IMR-90 (cell line): Measurements from ENCODE around the gene TFDP2. TPM values are rescaled to one million over a fixed set of nuclear protein-coding genes. Genes with fewer than 3 reads are reported as not detected.

Experiments used
- ATAC-seq: fragments of 200-7000 bp; cut with Tn5 transposase; 2 replicates; pipeline ENCODE4 v1.9.1; 2020; ENCODE audit warnings: low read depth, mild to moderate bottlenecking, moderate library complexity
- BruUV-seq: library from RNA; stranded (reverse); fragments of 400-500 nt; replicated peaks from 2 replicates; lab custom pipeline; 2021; lab: Mats Ljungman, UMichigan
- CTCF ChIA-PET: fragments of 300-600 bp; formaldehyde crosslinking; extraction: SDS; loops from one replicate; lab custom pipeline; 2021; ENCODE audit warnings: antibody characterized with exemption; lab: Yijun Ruan, JAX
- POLR2A ChIA-PET: fragments of 300-600 bp; sonication (Branson Sonifier 250); formaldehyde crosslinking; loops from one replicate; lab custom pipeline; 2022; ENCODE audit warnings: antibody characterized with exemption; ENCODE audit not compliant: unreplicated experiment; lab: Charles Lee
- DNase-seq: peaks from one replicate; pipeline ENCODE4 v3.0.0; 2013
- H2AFZ ChIP-seq: replicated peaks from 2 replicates; pipeline ENCODE3; 2013; ENCODE audit warnings: low read length, mild to moderate bottlenecking; ENCODE audit not compliant: poor library complexity
- H2AK5ac ChIP-seq: 2 replicates; pipeline ENCODE4 v1.6.1; 2013; ENCODE audit warnings: low read depth, low read length, inconsistent platforms
- H2AK9ac ChIP-seq: replicated peaks from 2 replicates; pipeline ENCODE3; 2013; ENCODE audit warnings: mild to moderate bottlenecking, low read depth, low read length, moderate library complexity; ENCODE audit not compliant: poor library complexity
- H2BK120ac ChIP-seq: 2 replicates; pipeline ENCODE4 v1.6.1; 2013; ENCODE audit warnings: low read depth, low read length, inconsistent platforms
- H2BK15ac ChIP-seq: 3 replicates; pipeline ENCODE4 v1.6.1; 2013; ENCODE audit warnings: low read depth, low read length, inconsistent platforms
- H2BK20ac ChIP-seq: 2 replicates; pipeline ENCODE4 v1.6.1; 2013; ENCODE audit warnings: low read depth, mild to moderate bottlenecking, inconsistent platforms, low read length, moderate library complexity
- H2BK5ac ChIP-seq: 2 replicates; pipeline ENCODE4 v1.6.1; 2013; ENCODE audit warnings: mild to moderate bottlenecking, low read depth, low read length, inconsistent platforms; ENCODE audit not compliant: poor library complexity, severe bottlenecking
- H3K14ac ChIP-seq: replicated peaks from 2 replicates; pipeline ENCODE4 v1.6.1; 2013; ENCODE audit warnings: low read depth, low read length, inconsistent platforms
- H3K18ac ChIP-seq: 2 replicates; pipeline ENCODE4 v1.6.1; 2013; ENCODE audit warnings: low read depth, low read length, control low read depth
- H3K23ac ChIP-seq: 2 replicates; pipeline ENCODE4 v1.6.1; 2013; ENCODE audit warnings: low read depth, low read length, inconsistent platforms
- H3K27ac ChIP-seq: 2 replicates; pipeline ENCODE4 v1.5.1; 2013; ENCODE audit warnings: mild to moderate bottlenecking, control low read depth, low read length; ENCODE audit not compliant: insufficient read depth
- H3K27me3 ChIP-seq: 2 replicates; pipeline ENCODE4 v1.6.1; 2013; ENCODE audit warnings: low read length; ENCODE audit not compliant: control insufficient read depth, insufficient read depth
- H3K36me3 ChIP-seq: 2 replicates; pipeline ENCODE4 v1.6.1; 2013; ENCODE audit warnings: low read length, mixed read lengths; ENCODE audit not compliant: control insufficient read depth, insufficient read depth
- H3K4ac ChIP-seq: 2 replicates; pipeline ENCODE4 v1.6.1; 2013; ENCODE audit warnings: low read depth, low read length, inconsistent platforms
- H3K4me1 ChIP-seq: 2 replicates; pipeline ENCODE4 v1.6.1; 2013; ENCODE audit warnings: low read length, mixed read lengths; ENCODE audit not compliant: control insufficient read depth, insufficient read depth
- H3K4me2 ChIP-seq: 2 replicates; pipeline ENCODE4 v1.6.1; 2013; ENCODE audit warnings: low read depth, mild to moderate bottlenecking, control low read depth, low read length, moderate library complexity
- H3K4me3 ChIP-seq: 2 replicates; pipeline ENCODE4 v1.5.1; 2013; ENCODE audit warnings: low read depth, mild to moderate bottlenecking, control low read depth, low read length, moderate library complexity; ENCODE audit not compliant: insufficient read depth
- H3K56ac ChIP-seq: 2 replicates; pipeline ENCODE4 v1.6.1; 2013; ENCODE audit warnings: low read length, inconsistent platforms; ENCODE audit not compliant: insufficient read depth; ENCODE audit errors: extremely low read depth
- H3K79me1 ChIP-seq, 2 experiments: 2 replicates each; pipeline ENCODE4 v1.6.1; 2013; ENCODE audit warnings: low read length in 2 of 2, inconsistent platforms in 1 of 2, low read depth in 1 of 2
- H3K9ac ChIP-seq: 2 replicates; pipeline ENCODE4 v1.6.1; 2013; ENCODE audit warnings: low read depth, low read length, control low read depth
- H3K9me1 ChIP-seq: 2 replicates; pipeline ENCODE4 v1.6.1; 2013; ENCODE audit warnings: low read length, inconsistent platforms; ENCODE audit not compliant: insufficient read depth
- H3K9me3 ChIP-seq: 2 replicates; pipeline ENCODE4 v1.6.1; 2013; ENCODE audit warnings: low read length; ENCODE audit not compliant: control insufficient read depth, insufficient read depth
- H4K20me1 ChIP-seq: 2 replicates; pipeline ENCODE4 v1.6.1; 2013; ENCODE audit warnings: low read length, inconsistent platforms; ENCODE audit not compliant: insufficient read depth
- H4K5ac ChIP-seq: 2 replicates; pipeline ENCODE4 v1.6.1; 2013; ENCODE audit warnings: mild to moderate bottlenecking, low read depth, low read length, control low read depth
- H4K8ac ChIP-seq, 2 experiments: 2 replicates each; pipeline ENCODE4 v1.6.1; 2013; ENCODE audit warnings: low read depth in 2 of 2, low read length in 2 of 2, control low read depth in 1 of 2, inconsistent platforms in 1 of 2
- H4K91ac ChIP-seq: 2 replicates; pipeline ENCODE4 v1.6.1; 2013; ENCODE audit warnings: low read depth, low read length, inconsistent platforms; ENCODE audit not compliant: insufficient read depth
- CEBPB ChIP-seq: IDR thresholded peaks from 2 replicates; pipeline ENCODE4 v1.6.1; 2012; ENCODE audit warnings: low read depth, low read length, improper control_type of control experiment
- FOS ChIP-seq: fragments of 150-350 bp; IDR thresholded peaks from 2 replicates; pipeline ENCODE4 v1.6.1; 2016; ENCODE audit warnings: low read depth, low read length
- POLR2A ChIP-seq: IDR thresholded peaks from 2 replicates; pipeline ENCODE4 v1.6.1; 2012; ENCODE audit warnings: mild to moderate bottlenecking, low read depth, low read length
- RFX5 ChIP-seq: IDR thresholded peaks from 2 replicates; pipeline ENCODE4 v1.8.0; 2012; ENCODE audit warnings: low read depth, mild to moderate bottlenecking, low read length, moderate library complexity
- SMC3 ChIP-seq: fragments of 150-350 bp; IDR thresholded peaks from 2 replicates; pipeline ENCODE4 v1.6.1; 2016; ENCODE audit warnings: low read depth, mild to moderate bottlenecking, antibody characterized with exemption, low read length, moderate library complexity
- dilution Hi-C: fragments of 300-500 bp; cut with HindIII; formaldehyde crosslinking; loops from one replicate; pipeline ENCODE4 v1.14.3; 2018; ENCODE audit warnings: low sequenced_read_pairs; ENCODE audit not compliant: unreplicated experiment
- in situ Hi-C: fragments of 300-500 bp; cut with MboI; formaldehyde crosslinking; loops from 3 replicates; pipeline ENCODE4 v1.14.3; 2019; ENCODE audit warnings: low sequenced_read_pairs, inconsistent platforms, mixed read lengths
- intact Hi-C: fragments of 100-400 bp; cut with micrococcal nuclease; formaldehyde crosslinking; loops from 2 replicates; pipeline ENCODE4 v1.10.0; 2022
- polyA plus RNA-seq, 3 experiments: library from polyadenylated mRNA; depleted of rRNA; stranded (reverse); fragments of >200 nt; gene quantifications; 2 replicates each; pipeline ENCODE4 v1.2.3, GENCODE V29; 2012; ENCODE audit warnings: low replicate concordance in 1 of 3
- total RNA-seq: library from RNA; depleted of rRNA; stranded (reverse); fragments of >200 nt; gene quantifications from 2 replicates; pipeline ENCODE4 v1.2.3, GENCODE V29; 2012

The TFDP2 gene
- total and polyA plus RNA-seq, 2 of the 4 experiments (the other 2 are of a cell fraction), result 10.7 to 23.7 TPM

GRCh38 chr3:142098964-142099363 is 50.4 kb downstream of the TFDP2 start:
- Histone ChIP-seq H4K20me1 (no peaks in the 10 kb centered on the region), H2BK15ac (no peak overlapping the region), H3K56ac (no peak overlapping the region), H3K4me2 (no peak overlapping the region), H4K91ac (no peak overlapping the region), H3K14ac (no peak overlapping the region), H3K9me3 (no peaks in the 10 kb centered on the region), H2AK9ac (no peak overlapping the region), H3K4me3 (no peak overlapping the region), H3K4ac (no peak overlapping the region), H3K18ac (no peak overlapping the region), H4K8ac (no peak overlapping the region), H2BK20ac (no peak overlapping the region), H2AK5ac (no peak overlapping the region), H4K5ac (no peak overlapping the region), H2BK120ac (no peak overlapping the region), H3K79me1 (no peaks in the 10 kb centered on the region), H3K36me3 (no peaks in the 10 kb centered on the region), H3K9ac (no peak overlapping the region), H3K23ac (no peak overlapping the region), H3K27me3 (no peaks in the 10 kb centered on the region), H2BK5ac (no peak overlapping the region), H3K4me1 (no peaks in the 10 kb centered on the region), H2AFZ (no peak overlapping the region), H3K9me1 (no peaks in the 10 kb centered on the region), H3K27ac (no peak overlapping the region)
- ATAC-seq (no peak), DNase-seq (peak; percentile 8)
- in situ Hi-C loops, result no loop called here
- dilution Hi-C loops, result no loop called here
- ChIA-PET CTCF (no interaction called here), POLR2A (interaction anchor here (0.6 kb wide), 1 partner anchor 9 kb away, joined by 5 read pairs; no protein-coding TSS in a partner anchor)
- no peak for TF ChIP-seq RFX5
- TF ChIP-seq POLR2A, result no peak
- no peak for TF ChIP-seq FOS
- TF ChIP-seq SMC3, result no peak
- no peak for TF ChIP-seq CEBPB
- intact Hi-C loops, result no loop called here
- BruUV-seq, result no TSS peak
